GM19193 (cell line): ENCODE measurements around the gene DLK2.

Experiments
- POLR2A ChIP-seq: IDR thresholded peaks from 4 replicates; pipeline ENCODE4 v1.6.1; 2011; ENCODE audit not compliant: insufficient read depth, insufficient read length; ENCODE audit errors: extremely low read depth

Gene DLK2

DNA sequence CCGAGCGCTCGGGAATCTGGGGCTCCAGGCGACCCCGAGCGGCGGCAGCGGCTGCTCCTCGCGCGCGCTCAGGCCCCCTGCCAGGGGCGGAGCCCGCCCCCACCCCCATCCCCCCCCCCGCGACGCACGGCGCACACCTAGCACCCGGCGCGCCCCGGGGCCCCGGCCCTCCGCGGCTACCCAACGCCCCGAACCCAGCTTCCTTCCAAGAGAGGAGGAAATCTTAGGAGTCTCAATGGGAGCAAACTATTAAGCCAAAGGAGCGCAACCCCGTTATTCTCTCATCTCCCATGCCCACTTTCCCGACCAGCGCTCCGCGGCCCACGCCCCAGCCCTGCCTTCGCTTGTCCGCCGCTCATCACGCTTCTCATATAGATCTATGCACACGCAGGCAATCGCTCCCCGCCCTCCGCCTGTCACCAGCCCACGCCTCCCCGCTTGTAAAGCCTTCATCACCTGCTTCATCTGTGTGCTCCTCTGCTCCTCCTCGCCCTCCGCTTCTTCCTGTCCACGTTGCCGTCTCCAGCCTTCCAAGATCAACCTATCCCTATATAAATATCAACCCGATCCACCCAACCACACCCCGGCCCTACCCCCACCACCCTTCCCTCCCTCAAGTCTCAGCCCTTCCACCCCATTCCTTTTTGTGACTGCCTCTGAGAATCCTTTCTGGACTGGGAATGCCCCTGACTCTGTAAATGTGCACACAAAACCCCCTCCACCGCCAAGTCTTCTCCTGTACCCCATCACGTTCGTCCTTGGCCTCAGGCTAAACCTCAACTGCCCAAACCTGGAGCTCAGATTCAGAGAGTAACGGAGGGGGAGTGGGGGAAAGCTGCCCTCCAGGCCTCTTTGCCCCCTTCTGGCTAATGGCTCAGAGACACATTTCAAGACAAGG is at the start of gene DLK2:
Gene DLK2 (minus strand): TSS at position 18 of the 898 bp plus-strand sequence. CDS start 723 bp downstream, outside the sequence.
- TF ChIP-seq POLR2A, result no peak

- TF ChIP-seq POLR2A, result no peak
Measured at GRCh38 chr6:43503443-43503842, 48.1 kb upstream of the DLK2 start.

GRCh38 chr6:43502666-43503065 is 47.3 kb upstream of the DLK2 start:
- TF ChIP-seq POLR2A, result no peak

DNA sequence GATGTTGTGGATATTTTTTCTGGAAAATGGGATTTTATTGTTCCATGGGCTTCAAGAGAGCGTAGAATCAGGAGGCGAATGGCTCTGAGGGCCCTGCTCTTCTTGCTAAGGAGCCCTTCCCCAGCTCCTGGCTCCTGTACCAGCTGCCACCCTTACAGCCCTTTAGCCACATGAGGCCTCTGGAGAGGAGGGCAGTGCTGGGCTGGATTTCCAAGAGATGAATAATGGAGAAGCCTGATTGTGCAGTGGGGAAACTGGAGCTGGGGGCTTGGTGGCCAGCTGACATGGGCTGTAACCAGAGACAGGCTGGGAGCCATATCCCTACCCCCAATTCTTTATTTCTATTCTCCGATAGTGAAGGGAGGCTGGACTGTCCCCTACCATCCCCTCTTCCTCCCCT is 45.6 kb upstream of the DLK2 start:
- TF ChIP-seq POLR2A, result no peak

DNA sequence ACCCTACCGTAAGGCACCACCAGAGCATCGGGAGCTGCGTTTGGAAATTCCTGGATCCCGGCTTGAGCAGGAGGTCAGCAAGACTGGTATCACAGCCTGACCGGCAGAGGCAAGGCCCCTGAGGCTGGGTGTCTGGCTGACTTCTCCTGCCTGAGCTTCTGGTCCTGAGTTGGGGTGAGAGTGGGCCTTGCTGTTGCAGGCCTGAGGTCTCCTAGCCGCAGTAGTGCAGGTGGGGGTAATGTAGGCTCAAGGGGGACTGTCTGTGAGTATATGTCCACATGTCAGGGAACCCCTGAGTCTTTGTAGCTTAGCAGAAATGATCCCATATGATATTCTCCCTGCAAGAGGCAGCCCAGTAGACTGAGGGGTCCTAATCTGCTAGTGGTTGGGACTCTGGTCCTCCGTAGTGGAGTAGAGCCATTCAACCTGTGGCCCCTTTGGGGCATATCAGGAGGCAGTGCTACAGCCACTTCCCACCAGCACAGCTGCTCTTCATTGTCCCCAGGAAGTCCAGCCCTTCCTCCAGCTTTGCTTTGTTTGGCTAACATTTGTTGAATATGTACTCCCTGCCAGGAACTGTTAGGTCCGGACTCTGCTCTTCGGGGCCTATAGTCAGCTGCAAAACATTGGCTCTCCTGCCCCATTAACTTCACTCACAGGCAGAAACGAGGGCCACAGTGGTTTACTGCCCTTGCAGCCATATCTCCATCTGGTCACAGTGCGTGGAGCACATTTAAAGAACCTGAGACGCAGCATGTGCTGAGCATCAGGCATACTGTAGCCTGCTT is 43.9 kb upstream of the DLK2 start:
- no peak for TF ChIP-seq POLR2A

DNA sequence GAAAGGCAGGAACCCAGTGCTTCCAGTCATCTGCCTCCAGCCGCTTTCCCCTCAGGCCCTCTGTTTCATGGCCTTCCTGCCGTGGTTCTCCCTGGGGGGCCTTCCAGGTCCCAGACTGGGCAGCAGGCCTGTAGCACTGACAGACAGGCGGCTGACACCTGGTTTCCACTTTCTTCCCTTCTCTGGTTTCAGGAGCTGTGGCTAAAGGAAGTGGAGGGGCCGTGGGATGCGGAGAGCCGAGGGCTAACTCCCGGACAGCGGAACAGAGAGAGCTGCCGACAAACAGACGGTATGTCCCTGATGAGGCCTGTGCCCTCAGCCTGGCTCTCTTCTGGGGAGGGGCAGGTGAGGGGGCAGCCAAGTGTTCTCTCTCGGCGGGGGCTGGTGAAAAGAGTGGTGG is 42.3 kb upstream of the DLK2 start:
- no peak for TF ChIP-seq POLR2A

DNA sequence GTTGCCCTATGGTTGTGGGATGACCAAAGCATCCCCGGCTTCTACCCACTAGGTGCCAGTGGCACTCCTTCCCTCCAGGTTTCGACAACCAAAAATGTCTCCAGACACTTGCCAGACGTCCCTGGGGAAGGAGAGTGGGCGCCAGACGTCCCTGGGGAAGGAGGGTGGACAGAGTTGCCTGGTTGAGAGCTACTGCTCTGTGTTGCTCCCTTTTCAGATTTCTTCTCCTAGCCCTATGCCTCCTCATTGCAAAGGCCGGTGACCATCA is 41.7 kb upstream of the DLK2 start:
- TF ChIP-seq POLR2A, result no peak

- no peak for TF ChIP-seq POLR2A
Measured at GRCh38 chr6:43496370-43497128, 41.2 kb upstream of the DLK2 start.

GRCh38 chr6:43495409-43495941 is 40.1 kb upstream of the DLK2 start:
- no peak for TF ChIP-seq POLR2A

DNA sequence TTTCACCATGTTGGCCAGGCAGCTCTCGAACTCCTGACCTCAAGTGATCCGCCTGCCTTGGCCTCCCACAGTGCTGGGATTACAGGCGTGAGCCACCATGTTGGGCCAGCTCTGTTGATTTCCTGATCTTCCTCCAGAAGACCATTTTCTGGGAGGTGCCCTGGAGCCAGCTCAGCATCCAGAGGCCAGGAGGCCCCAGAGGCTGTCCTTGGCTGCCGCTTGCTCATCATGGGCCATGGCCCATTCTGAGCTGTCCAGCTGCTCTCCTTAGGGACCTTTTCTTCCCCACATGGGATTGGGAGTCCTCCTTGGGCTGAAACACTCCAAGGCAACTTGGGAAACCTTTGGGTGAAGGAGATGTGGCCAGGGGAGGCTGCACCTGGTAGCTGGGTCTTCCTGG is 39.4 kb upstream of the DLK2 start:
- TF ChIP-seq POLR2A, result no peak

DNA sequence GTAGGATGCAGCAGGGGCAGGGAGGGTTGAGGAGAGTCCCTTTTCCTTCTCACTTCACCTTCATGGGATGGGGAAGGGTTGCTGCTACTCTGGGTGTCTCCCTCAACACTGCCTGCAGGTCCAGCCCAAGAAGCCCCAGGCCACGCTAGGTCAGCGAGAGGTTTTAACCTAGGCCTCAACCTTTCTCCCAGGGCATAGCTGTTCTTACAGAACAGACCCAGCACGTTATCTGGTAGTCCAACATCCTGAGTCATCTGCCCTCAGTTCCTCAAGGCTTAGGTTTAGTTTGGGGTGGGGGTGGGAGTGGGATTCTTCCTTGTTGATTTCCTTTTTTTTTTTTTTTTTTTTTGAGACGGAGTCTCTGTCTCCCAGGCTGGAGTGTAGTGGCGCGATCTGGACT is 39.0 kb upstream of the DLK2 start:
- TF ChIP-seq POLR2A, result no peak

GRCh38 chr6:43493833-43494232 is 38.5 kb upstream of the DLK2 start:
- TF ChIP-seq POLR2A, result no peak

DNA sequence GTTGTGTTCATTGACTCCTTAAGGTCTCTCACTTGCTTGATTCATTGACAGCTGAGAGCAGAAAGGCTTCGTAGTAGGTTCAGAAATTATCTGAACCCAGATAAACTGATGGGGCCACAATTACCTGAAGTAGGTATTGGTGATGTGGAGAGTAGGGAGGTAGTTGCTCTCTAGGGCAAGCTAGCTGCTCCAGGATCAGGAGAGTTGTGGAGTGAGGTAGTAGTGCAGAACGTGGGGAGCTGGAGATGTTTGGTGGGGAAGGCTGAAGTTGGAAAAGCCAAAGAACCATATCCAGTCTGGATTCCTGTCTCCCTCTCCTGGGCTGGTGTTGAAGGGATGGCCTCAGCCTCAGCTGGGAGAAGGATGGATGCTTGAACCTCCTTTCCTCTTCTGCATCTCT is 37.9 kb upstream of the DLK2 start:
- TF ChIP-seq POLR2A, result no peak

DNA sequence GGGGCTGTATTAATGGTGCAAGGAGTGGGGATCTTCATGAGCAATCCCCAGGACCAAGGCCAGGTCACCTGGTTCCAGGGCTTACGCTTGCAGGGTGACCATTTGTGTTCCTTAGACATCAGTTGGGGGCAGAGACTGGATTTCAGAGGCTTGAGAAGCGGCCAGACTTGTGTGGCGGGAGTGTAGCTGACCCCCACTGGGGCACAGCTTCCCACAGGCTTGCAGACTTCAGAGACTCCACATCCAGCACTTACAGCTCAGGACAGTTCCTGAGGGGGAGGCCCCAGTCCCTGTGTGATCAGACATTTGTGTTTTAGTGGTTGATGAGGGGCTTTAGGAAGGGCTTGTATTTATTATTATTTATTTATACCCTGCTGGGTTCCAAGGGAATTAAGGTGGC is 37.3 kb upstream of the DLK2 start:
- no peak for TF ChIP-seq POLR2A

- TF ChIP-seq POLR2A, result no peak
Measured at GRCh38 chr6:43491750-43492661, 36.7 kb upstream of the DLK2 start.

DNA sequence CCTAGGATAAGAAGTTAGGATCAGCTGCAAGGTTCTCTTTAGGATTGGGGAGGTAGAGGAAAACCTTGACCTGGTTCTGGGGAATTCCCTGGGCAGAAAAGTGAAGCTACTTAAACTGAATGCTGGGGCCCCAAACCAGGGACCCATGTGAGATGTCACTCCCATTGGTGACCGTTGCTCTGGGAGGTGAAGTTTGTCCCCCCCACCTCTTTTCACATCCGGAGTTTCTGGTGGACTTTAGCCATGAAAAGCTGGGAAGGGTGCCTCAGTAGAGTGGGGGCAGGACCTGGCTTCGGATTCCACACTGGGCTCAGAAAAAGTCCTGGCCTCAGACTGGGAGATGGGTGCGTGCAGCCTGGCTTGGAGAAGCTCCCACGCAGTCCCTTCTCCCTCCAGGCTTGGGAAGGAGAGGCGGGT is 35.2 kb upstream of the DLK2 start:
- TF ChIP-seq POLR2A, result no peak
